Measurements from ENCODE around the gene RBM33.

RBM33 gene

DNA sequence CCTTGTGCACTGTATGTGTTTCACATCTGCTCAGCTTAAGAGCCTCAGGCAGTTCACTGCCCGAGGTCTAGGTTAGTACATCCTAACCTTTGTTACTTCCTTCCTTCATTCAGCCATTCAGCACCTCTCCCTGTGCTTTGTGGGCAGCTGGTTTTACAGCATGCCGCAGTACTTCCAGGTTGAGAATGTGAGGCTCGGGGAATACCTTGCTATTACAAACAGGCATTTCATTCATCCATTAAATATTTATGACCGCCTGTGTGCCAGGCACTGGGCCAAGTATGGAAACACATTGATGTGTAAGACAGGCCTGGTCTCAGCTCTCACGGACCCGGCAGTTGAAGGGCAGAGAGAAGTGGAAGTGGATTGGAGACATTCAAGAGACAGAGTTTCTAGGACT is 85.4 kb downstream of the RBM33 start:
- DNase-seq = no peak

DNA sequence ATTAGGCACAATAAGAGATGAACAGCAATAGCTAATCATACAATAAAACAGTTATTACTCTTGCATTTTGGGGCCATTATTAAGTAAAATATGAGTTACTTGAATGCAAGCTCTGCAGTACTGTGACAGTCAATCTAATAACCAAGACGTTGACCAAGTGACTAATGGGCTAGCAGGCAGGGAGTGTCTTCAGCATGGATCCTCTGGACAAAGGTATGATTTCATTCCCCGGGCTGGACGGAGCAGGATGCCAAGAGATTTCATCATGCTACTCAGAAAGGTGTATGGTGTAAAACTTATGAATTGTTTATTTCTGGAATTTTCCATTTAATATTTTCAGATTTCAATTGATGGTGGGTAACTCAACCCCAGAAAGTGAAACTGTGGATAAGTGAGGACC is 86.9 kb downstream of the RBM33 start:
- DNase-seq = no peak

DNA sequence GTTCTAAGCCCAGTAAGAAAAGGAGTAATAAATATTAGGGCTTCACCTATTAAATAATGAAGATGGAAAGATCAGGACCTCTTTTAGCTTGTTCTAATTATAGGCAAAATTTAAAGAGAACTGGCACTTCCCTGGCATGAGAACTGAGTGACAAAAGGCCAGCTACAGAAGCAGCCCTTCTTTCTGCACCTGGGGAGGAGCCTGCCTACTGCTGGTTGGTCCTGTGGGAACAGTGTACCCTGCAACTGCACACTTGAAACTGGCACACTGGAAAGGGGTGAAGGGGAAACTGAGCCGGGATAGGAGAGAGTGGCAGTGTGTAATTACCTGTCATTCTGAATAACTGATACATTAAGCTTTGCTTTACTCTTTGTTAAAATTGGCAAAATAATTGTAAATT is 87.4 kb downstream of the RBM33 start:
- DNase-seq = no peak

DNA sequence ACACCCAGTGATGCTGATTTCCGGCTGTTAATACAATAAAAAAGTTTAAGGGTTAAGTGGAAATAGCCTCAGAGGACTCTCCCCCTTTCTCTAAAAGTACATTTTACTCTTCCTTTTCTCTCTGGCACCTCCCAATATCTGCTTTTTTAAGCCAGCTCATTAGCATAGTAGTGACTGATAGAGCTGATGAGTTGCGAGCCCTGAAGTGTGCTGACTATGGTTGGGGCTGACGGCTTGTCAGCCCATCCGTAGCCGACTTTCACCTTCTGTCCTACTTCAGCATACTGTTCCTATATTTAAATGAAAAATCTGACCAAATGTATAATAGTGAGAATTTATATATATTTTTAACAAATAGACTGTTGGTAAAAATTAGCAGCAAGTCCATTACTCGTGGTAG is 87.8 kb downstream of the RBM33 start:
- no peak for DNase-seq

DNA sequence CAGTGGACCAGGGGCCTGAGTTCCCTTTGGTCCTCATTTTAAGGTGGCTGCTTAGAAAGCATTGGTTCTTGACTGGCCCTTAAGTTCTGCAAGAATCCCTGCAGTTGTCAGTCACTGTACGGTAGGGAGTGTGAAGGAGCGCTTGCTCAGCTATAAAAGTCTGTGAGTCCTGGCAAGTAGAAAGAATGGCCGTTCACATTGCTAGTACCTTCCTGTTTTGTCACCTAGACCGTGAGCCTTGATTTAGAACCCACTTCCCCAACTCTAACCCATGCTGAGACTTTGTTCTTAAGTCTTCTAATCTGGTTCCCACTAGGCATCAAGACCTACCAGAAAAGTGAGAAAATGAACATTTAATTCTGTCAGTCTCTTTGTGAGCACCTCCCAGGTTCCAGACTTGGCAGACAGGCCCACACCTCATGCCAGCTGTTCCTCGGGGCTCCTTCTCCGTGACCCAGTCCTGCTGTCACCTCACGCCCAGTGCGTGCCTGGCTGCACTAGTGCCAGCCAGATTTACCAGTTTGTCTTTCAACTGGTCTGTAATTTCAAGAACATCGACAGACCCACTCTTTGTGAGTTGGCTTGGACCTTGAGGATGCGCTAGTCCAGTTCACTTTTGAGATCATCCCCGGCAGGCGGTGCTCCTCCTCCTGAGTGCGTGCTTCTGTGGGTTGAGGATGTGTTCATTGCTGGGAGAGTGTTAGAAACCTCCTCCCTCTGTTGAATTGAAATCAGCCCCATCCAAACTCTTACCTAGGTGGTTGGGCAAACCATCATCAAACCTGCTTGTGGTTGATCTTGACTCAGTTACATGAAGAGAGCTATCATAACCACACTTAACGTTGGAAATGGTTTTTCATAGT is 89.4 kb downstream of the RBM33 start:
- no peak for DNase-seq

DNA sequence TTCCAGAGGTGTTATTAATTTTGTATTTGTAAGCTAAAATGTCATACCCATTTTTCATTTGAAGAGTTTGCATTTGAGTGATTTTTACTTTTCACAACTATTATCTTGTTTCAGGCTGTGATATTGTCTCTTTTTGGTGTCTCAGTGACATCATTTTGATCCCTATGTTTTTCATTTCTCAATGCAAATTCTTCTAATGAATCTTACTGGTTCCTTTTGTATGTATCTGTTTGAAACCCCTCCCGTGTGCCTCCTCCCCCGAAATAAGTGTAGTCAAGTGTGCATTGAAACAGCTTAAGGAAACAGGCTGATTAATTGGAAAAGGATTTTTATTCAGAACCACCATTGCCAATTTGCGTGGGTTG is 90.0 kb downstream of the RBM33 start:
- no peak for DNase-seq

DNA sequence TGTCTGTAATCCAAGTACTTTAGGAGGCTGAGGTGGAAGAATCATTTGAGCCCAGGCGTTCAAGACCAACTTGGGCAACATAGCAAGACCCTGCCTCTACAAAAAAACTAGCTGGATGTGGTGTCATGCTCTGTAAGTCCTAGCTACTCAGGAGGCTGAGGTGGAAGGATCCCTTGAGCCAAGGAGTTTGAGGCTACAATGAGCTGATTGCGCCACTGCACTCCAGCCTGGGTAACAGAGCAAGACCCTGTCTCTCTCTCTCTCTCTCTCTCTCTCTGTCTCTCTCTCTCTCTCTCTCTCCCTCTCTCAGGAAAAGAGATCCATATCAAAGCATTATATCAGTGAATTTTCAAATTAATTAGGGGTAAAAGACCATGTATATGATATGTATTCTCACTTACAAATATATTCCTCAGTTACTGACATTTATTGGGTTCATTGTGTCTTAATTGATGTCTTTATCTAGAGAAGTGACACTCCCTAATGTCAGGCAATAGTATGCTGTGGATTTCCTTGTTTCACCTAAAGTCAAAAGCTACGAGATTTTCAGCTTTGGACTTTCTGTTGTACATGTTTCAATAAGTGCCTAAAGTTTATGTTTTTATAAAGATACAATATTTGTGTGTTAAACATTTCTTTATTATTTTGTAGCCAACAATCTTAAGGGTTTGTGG is 91.1 kb downstream of the RBM33 start:
- DNase-seq = no peak

DNA sequence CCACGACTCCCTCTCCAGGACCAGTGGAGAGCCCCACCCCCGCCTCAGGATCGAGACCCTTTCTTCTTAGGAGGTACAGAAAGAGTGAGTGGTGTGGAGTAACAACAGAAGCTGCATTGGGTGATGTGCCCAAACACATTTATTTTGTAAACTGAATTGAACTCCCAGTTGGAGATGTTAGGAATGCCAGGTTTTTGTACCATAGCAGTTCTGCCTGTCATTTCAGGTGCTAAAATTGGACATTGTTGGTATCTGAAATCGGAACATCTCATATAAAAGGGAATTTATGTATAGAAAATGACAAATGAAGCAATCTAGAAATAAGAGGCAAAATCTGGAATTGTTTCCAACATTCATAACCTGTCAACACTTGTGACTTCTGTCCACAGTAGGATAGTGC is 93.1 kb downstream of the RBM33 start:
- DNase-seq = no peak

DNA sequence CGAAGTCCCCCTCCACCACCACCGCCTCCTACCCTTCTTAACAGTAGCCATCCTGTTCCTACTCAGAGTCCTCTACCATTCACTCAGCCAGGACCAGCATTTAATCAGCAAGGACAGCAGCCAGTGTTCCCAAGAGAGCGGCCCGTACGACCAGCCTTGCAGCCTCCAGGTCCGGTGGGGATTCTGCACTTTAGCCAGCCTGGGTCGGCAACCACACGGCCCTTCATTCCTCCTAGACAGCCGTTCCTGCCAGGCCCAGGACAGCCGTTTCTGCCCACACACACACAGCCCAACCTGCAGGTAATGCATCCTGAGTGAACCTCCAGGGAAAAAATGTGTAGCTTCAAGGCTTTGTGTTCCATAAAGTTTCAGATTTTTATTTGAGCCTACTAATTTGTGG is 93.6 kb downstream of the RBM33 start:
- DNase-seq = no peak

DNA sequence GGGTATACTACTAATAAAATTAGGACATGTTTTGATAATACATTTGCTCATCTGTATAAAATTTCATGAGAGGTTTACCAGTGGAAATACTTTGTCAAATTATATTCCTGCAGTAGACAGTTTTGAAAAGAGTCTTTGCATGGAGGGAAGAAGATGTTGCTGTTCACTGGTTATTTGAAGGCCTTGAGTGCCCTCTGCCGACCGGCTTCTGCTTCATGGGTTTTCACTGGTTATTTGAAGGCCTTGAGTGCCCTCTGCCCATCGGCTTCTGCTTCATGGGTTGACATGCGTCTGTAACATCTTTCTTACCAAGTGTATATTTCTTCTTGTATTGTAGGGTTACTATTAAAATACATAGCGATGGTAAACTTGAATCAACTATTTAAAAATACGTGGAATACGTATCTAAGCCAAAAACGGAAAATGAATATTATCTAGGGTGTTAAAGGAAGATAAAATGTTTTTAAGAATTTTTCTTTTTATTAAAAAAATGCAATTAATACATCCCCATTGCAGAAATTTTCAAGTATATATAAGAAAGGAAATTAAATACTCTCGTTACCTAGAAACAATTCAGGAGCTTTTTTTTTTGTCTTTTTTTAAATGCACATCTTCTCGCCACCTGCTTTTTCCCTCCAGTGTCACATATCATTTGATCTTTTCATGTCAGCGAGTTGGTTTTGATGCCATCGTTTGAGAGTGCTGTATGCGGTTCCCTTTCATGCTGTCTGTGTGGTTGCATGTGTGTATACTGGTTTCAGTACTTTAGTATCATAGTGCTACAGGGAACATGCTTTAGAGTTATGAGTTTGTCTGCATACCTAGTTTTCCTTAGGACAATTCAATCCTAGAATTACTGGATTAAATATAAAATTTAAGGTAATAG is 94.4 kb downstream of the RBM33 start:
- DNase-seq = peak; percentile 65 to 66

DNA sequence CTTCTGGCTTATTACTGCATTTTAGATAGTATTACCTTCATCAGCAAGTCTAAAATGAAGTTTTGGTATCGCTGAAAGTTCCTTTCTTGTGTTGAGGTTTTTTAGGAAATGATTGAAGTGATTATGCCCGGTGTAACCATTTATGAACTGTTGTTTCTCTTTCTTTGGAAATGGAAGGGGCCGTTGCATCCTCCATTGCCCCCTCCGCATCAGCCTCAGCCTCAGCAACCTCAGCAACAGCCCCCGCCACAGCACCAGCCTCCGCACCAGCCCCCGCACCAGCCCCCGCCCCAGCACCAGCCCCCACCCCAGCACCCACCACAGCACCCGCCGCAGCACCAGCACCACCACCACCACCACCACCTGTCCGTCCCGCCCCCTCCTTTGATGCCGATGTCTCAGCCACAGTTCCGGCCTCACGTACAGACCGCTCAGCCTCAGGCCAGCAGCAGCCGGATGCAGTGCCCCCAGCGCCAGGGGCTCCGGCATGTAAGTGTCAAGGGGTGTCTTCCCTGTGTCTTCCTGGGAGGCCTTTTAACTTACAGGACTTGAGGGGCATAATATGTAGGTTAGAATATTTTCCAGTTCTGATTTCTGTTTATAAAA is 95.2 kb downstream of the RBM33 start:
- peak in 1 of 2 donors; percentile 21 for DNase-seq

DNA sequence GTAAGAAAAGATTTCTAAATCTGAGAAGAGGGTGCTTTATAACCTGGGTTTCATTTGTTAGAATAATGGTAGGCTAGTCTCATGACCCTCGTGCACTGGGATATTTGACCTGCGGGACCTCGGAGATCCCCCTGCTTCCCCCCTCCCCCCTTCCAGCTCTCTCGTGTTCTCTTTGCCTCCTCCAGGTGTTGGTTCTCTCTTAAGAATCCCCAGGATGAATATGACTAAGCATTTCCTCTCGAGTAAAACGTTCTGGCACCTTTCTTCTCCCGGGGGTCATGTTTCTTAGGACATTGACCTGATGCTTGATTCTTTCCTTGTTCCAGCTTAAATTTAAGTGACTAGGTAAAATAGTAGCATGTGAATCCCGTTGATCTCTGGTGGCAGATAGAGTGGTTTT is 96.6 kb downstream of the RBM33 start:
- no peak for DNase-seq

DNA sequence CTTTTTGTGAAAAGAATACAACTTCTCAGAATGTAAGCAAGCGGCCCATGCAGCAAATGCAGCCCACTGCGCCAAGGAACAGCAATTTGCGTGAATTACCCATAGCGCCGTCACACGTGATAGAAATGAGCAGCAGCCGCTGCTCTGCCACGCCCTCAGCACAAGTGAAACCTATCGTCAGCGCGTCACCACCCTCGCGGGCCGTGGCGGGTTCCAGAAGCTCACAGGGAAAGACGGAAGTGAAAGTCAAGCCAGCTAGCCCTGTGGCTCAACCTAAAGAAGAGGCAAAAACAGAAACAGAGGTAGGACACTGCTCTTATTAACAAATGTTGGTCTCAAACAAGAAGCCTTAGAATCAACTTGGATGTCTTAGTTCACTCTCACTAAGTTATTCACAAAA is 97.3 kb downstream of the RBM33 start:
- peak; percentile 52 to 59 for DNase-seq

DNA sequence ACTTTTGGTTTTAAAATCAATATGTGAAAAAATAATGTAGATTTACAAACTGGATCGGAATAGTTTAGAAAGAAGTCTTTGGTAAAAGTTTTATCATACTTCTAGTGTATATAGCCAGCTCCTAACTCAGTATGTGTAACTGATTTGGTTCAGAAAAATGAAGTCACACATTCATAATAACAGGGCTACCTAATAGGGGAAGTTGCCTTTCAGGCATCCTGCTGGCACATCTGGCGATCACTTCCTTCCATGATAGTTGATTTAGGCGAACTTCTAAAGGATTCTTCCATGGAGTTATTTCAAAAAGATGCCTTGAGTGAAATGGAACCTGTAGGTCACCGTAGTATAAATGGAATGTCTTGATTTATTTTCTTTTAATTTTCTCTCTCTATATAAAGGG is 98.7 kb downstream of the RBM33 start:
- no peak for DNase-seq

DNA sequence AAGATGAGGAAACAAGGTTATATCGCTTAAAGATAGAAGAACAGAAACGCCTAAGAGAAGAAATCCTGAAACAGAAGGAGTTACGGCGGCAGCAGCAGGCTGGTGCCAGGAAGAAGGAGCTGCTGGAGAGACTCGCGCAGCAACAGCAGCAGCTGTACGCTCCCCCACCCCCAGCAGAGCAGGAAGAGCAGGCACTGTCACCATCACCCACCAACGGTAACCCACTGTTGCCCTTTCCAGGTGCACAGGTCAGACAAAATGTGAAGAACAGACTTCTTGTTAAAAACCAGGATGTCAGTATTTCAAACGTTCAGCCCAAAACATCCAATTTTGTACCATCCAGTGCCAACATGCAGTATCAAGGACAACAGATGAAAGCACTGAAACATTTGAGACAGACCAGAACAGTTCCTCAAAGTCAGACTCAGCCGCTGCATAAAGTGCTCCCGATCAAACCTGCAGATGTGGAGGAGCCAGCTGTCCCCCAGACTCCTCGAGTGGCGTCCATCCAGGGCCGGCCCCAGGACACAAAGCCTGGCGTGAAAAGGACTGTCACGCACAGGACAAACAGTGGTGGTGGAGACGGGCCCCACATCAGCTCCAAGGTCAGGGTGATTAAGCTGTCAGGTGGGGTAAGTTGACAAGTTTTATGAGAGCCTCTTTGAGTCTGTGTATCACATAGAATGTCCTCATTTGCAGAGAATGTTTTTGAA is 100.7 kb downstream of the RBM33 start:
- no peak for DNase-seq

DNA sequence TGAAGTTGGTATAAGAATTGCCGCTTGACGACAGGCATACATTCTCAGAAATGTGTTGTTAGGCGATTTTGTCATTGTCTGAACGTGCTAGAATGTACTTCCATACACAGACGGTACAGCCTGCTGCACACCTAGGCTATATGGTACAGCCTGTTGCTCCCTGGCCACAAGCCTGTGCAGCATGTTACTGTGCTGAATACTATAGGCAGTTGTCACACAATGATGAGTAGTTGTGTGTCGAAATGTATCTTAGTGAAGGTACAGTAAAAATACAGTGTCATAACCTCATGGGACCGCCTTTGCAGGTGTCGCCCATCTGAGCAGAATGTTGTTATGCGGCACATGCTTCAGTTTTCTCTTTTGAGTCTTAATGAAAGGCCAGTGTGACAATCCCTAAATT is 101.3 kb downstream of the RBM33 start:
- DNase-seq = no peak

DNA sequence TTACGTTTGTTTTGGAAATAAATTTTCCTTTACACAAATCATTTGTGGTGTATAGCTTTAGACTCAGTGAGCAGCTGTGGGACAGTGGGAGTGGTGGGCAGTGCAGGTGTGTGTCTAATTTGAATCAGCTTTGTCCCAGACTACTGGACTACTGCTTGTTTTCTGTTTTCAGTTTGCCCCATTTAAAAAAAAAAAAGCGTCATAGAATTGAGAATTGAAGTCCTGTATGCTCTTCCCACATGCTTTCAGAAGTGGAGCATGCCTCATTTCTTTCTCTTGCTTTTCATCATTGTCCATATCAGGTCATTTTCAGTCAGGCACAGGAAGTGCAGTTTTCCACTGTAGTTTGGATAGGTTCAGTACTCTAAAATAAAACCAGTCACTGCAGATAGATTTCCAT is 101.7 kb downstream of the RBM33 start:
- DNase-seq = no peak

DNA sequence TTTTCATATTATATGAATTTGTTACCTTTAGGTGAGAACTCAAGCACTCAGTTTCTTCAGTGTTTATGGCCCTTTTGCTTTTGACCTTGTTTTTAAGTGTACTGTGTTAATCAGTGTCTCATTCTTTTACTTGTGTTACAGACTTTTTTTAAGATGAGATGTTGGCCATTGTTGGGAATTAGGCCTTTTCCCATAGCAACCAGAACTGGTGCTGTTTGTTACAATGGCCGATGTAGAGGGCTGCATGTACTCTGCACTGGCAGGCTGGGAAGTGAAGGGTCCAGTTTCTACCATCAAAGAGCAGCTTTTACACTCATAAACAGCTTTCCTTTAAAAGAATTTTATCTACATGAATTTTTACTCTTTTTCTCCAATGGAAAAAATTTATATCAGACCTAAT is 102.7 kb downstream of the RBM33 start:
- DNase-seq = no peak

DNA sequence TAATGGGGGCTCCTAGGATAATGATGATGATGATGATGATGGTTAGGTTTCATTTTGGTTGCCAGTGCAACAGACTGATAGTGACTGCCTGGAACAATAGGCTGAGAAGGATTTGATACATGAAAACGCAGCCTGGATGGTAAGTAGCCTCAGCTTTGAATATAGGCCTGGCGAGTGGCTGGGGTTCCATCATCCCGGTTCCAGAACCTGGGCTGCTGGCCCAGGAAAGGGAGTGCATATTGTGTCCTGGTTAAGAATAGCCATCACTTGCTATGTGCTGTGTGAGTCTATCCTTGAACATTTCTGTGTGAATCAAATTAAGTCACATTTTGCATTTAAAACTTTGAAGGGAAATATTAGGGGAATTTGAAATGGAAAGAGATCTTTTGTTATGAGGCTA is 105.1 kb downstream of the RBM33 start:
- no peak for DNase-seq

DNA sequence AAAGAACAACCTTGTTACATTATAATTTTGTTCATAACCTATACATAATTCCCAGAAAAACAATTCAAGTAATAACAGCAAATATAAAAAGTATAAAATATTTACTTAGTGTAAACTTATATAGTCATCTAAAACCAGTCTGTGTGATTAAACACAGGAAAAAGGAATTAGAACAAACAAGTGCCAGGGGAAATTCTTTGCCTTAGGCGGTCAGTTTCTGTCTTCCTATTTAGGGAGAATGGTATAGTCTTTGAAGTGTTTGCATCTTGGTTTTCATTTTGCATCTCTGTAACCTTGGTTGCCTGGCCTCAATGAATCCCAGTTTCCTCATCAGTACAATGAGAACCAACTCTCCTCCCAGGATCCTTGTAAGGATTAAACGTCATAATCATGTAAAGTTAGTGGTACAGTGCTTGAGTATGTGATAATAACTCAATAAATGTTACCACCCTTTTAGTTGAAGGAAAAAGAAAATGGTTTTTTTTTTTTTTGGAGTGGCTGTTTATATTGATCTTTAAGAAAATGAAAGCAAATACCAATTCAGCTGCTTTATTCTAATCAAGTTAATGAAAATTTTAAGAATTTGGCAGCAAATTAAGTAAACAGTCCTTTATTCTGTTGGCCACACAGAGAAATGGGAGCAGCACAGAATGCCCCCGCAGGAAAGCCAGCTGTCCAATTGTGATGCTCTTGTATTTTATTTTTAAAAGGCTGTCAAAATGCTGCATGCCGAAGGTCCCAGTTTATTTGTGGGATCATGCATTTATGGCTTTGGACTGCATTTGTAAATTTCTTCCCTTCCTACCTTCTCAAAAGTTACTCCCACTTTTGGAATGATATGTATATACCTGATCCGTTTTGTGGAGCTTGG is 106.0 kb downstream of the RBM33 start:
- DNase-seq = no peak

DNA sequence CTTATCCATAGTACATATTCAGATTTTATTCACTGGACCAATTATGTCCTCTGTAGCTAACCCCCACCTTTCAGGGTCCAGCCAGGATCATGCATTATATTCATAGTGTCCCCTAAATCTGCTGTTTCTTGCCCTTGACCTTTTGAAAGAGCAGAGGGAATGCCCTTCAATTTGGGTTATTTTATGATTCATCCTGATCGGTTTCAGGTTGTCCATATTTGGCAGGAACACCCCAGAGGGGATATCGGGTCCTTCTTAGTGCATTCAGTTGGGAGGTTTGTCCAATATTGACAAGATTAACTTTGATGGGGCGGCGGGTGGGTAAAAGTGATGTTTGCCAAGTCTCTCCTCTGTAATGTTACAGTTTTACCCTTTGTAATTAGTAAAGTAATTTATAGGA is 106.9 kb downstream of the RBM33 start:
- no peak for DNase-seq
